Retinal pigment epithelial cell (primary cell): ENCODE data around the gene DTX1.

Source experiments
- DNase-seq: peaks from one replicate; pipeline ENCODE4 v3.0.0-alpha.2; 2010; ENCODE audit warnings: low read depth
- H3K4me3 ChIP-seq: 2 replicates; pipeline ENCODE4 v1.5.1; 2011; ENCODE audit warnings: mild to moderate bottlenecking, low read length, control low read depth, moderate library complexity
- TF ChIP-seq, protein P1 (sequence below): conservative IDR thresholded peaks from 2 replicates; pipeline ENCODE4 v1.5.1; 2011; ENCODE audit warnings: low read depth, low read length, control low read depth, inconsistent platforms

The DTX1 gene

DNA sequence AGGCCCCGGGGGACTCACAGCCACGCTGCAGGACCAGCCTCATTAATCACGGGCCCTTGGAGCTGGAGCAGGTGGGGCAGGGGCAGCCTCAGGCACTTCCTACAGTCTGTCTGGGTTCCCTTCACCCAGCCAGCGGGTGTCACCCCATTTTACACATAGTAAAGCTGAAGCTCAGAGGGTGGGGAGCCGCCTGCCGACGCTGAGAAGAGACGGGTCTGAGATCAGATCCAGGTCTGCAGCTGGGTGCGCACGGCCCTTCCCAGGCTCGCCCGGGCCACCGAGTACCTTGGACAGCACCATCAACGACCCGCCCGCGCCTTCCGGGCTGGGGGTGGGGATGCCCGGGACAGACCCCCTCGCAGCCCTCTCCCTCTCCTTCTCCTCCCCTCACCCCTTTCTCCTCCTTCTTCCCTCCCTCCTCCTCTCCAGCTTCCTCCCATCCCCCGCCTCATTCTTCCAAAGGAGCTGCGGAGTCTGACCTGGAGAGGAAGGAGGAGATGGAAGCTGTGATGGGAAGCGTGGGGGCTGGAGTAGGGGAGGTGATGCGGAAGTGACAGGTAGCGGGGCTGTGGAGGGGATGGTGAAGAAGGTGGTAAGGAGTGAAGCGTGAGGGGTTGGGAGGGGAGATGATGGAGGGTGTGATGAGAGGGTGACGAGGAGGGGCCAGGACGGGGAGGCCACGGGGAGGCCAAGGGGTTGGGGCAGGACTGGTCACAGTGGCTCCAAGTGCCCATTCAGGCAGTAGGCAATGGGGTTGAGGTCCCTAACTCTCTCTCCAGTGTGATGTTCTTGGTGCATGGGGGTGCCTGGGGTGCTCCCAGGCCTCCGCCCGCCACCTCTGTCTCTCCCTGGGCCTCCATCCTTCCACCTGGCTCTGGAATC, 8.8 kb downstream of the DTX1 start:
- no peak overlapping the region for H3K4me3 ChIP-seq
- TF ChIP-seq, protein P1, sequence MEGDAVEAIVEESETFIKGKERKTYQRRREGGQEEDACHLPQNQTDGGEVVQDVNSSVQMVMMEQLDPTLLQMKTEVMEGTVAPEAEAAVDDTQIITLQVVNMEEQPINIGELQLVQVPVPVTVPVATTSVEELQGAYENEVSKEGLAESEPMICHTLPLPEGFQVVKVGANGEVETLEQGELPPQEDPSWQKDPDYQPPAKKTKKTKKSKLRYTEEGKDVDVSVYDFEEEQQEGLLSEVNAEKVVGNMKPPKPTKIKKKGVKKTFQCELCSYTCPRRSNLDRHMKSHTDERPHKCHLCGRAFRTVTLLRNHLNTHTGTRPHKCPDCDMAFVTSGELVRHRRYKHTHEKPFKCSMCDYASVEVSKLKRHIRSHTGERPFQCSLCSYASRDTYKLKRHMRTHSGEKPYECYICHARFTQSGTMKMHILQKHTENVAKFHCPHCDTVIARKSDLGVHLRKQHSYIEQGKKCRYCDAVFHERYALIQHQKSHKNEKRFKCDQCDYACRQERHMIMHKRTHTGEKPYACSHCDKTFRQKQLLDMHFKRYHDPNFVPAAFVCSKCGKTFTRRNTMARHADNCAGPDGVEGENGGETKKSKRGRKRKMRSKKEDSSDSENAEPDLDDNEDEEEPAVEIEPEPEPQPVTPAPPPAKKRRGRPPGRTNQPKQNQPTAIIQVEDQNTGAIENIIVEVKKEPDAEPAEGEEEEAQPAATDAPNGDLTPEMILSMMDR = no peak
- DNase-seq = no peak

DNA sequence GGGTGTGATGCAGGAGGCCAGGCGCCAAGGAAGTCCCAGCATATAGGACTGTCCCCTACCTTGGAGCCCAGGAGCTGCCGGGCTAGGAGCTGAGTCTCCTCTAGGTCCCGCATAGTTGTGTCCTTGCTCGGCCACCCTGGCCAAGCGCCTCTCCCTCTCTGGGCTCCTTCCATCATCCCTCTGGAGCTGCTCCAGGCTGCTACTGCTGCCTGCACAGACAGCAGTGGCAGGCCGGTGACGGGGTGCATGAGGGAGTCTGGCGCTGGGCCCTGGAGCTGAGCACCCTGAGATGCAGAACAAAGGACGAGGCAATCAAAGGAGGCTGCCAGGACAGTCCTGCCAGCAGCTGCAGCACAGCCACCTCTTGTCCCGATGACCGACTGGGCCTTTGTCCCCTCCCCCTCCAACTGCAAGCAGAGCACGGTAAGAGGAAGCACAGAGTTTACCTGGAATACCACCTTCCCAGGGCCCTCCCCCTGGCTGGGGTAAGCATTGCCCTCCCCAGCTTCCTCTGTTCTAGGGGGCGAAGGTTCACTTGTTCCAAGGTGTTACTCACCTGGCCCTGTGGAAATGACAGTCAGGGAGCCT, 10.4 kb downstream of the DTX1 start:
- no peak overlapping the region for H3K4me3 ChIP-seq
- no peak for DNase-seq
- TF ChIP-seq, protein P1 = no peak

DNA sequence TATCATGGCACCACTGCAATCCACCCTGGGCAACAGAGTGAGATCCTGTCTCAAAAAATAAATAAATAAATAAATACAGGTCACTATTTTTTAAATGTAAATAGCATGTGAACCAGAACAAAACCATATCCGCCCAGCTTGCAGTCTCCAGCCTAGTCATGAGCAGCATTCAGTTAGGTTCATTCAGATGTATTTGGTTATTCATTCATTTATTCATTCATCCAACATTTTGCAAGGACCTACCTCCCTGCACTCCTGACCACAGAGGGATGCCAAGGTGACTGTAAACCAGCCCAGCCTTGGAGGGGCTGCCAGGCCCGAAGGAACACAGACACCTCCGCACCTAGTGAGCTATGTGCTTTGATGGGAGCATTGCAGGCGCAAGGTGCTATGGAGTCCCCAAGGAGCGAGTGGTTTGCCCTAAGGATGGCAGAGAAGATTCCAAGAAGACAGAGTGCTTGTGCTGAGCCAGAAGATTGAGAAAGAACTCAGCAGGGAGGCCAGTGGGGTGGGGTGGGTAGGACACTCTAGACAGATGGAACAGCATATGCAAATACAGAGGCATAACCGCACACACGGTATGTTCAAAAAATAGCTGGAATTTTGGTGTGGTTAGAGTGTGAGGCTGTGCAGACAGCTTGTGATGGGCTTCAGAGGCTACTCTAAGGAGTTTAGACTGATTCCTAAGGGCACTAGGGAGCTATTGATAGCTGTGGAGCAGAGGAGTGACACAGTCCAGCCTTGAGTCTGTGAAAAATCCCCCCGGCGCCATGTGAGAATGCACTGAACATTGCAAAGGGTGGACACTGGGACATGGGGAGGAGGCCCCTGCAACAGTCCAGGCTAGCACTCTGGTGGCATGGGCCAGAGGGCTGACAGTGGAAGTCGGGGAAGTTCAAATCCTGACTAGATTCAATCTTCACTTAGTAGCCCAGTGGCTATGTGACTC, 11.7 kb downstream of the DTX1 start:
- H3K4me3 ChIP-seq = no peak overlapping the region
- TF ChIP-seq, protein P1 = no peak
- no peak for DNase-seq

DNA sequence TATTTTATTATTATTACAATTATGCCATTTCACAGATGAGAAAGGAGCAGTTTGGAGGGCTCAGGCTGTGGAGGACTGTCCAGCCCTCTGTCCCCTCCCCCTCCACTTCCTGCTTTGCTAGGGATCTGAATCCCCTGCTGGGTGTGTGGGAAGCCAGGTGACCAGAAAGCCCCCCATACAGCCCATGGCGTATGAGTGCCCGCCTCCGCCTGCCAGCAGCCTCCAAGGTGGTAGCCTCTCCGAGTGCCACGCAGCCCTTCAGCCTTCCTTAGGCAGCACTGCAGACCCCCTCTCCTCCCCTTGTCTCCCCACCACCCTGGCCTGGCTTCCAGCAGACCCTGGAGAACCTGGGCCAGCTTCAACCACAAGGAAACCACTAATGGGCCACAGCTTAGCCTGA, 12.6 kb downstream of the DTX1 start:
- H3K4me3 ChIP-seq = no peak overlapping the region
- DNase-seq = no peak
- TF ChIP-seq, protein P1 = no peak

DNA sequence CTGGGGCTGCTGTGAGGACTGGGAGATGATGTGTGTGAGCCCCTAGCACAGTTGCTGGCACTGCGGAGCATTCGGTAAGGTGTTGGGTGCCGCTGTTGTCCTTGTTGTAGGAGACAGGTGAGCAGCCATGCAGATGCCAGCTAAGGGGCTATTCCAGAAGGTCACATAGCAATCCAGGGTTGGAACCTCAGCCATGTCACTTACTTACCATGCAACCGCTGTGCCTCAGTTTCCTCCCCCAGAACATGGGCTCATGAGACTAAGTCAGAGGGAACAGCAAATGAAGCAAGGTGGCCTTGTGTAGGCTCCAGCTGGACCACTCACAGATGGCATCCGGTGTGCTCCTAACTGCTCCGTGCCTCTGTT, 13.2 kb downstream of the DTX1 start:
- no peak for DNase-seq
- H3K4me3 ChIP-seq = no peak overlapping the region
- TF ChIP-seq, protein P1 = no peak

DNA sequence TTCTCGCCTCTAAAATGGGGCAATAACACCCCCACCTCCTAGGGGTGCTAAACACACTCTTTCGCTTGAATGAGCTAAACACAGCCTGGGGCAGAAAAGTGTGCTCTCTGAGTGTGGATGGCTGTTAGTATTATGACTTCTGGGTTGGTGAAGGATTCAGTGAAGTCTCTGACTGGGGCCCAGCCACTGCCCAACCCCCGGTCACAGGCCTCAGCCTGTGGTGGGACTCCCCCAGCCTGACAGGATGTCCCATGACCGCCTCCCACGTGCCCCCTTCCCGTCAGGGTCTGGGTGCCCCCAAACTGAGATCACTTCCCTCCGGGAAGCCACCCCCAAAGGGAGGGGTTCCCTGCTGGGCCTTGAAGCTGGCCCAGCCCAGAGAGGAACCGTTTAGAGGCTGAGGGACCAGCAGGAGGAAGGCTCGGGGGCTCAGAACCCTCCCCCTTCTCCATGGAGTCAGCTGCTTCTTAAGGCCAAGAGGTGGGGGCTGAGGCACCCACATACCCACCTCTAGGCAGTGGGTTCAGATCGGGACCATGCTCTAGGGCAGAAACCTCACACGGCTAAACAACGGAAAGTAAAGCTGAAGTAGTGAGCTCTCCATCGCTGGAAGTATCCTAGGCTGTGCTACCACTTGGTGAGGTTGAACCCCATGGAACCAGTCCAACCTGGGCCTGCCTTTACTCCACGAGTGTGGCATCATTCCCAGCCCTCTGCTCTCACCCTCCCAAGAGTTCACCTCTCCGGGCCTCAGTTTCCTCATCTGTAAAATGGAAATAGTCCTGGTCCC, 13.8 kb downstream of the DTX1 start:
- TF ChIP-seq, protein P1 = no peak
- DNase-seq = no peak

More for the DNA sequence above, 13.8 kb downstream of the DTX1 start:
- no peak overlapping the region for H3K4me3 ChIP-seq
